Keratinocyte (primary cell): ENCODE results near the gene C1orf53. TPM values are rescaled to one million over a fixed set of nuclear protein-coding genes. Genes with fewer than 3 reads are reported as not detected.

ENCODE experiments used
- DNase-seq: peaks from one replicate; pipeline ENCODE4 v3.0.0-alpha.2; 2011; ENCODE audit warnings: low read depth, missing footprints, low spot score
- FAIRE-seq: peaks from 2 replicates; lab custom pipeline; 2011; peaks lifted over from hg19 to GRCh38; lab: Jason Lieb, UNC
- H2AFZ ChIP-seq: 2 replicates; pipeline ENCODE4 v1.6.0; 2012; ENCODE audit warnings: low read length, control low read depth, inconsistent platforms; ENCODE audit not compliant: control insufficient read depth
- H3K27ac ChIP-seq: 2 replicates; pipeline ENCODE4 v1.5.1; 2011; ENCODE audit warnings: low read length; ENCODE audit not compliant: control insufficient read depth, insufficient read depth
- H3K27me3 ChIP-seq: 3 replicates; pipeline ENCODE4 v1.6.0; 2011; ENCODE audit warnings: low read length; ENCODE audit not compliant: control insufficient read depth, insufficient read depth; ENCODE audit errors: extremely low read depth
- H3K36me3 ChIP-seq, 2 experiments: 2 replicates in 1 of 2; 3 replicates in 1 of 2; pipeline ENCODE4 v1.5.1; 2011; ENCODE audit warnings: low read length in 2 of 2, mild to moderate bottlenecking in 1 of 2; ENCODE audit not compliant: control insufficient read depth in 2 of 2, insufficient read depth in 2 of 2; ENCODE audit errors: extremely low read depth in 1 of 2
- H3K4me1 ChIP-seq: 3 replicates; pipeline ENCODE4 v1.5.1; 2011; ENCODE audit warnings: low read length; ENCODE audit not compliant: control insufficient read depth, insufficient read depth; ENCODE audit errors: extremely low read depth
- H3K4me2 ChIP-seq: 3 replicates; pipeline ENCODE4 v1.6.0; 2011; ENCODE audit warnings: low read depth, low read length; ENCODE audit not compliant: control insufficient read depth, insufficient read depth; ENCODE audit errors: extremely low read depth
- H3K4me3 ChIP-seq, 3 experiments: fragments of 200-600 bp in 1 of 3; sonication (generic) in 1 of 3; 2 replicates in 2 of 3; 3 replicates in 1 of 3; pipeline ENCODE4 v1.5.1; 2011 to 2016; ENCODE audit warnings: low read length in 3 of 3, mild to moderate bottlenecking in 3 of 3, control low read depth in 2 of 3, inconsistent platforms in 1 of 3, low read depth in 1 of 3, mixed read lengths in 1 of 3, mixed run types in 1 of 3, moderate library complexity in 1 of 3; ENCODE audit not compliant: control insufficient read depth in 2 of 3, insufficient read depth in 2 of 3; ENCODE audit errors: extremely low read depth in 1 of 3
- H3K79me2 ChIP-seq: 2 replicates; pipeline ENCODE4 v1.6.0; 2012; ENCODE audit warnings: low read length; ENCODE audit not compliant: control insufficient read depth, insufficient read depth
- H3K9ac ChIP-seq: 3 replicates; pipeline ENCODE4 v1.6.0; 2011; ENCODE audit warnings: low read length; ENCODE audit not compliant: control insufficient read depth, insufficient read depth; ENCODE audit errors: extremely low read depth
- H3K9me1 ChIP-seq: 3 replicates; pipeline ENCODE4 v1.6.0; 2011; ENCODE audit warnings: low read length; ENCODE audit not compliant: control insufficient read depth, insufficient read depth; ENCODE audit errors: extremely low read depth
- H3K9me3 ChIP-seq: 2 replicates; pipeline ENCODE4 v1.5.1; 2012; ENCODE audit warnings: low read depth, low read length; ENCODE audit not compliant: control insufficient read depth
- H4K20me1 ChIP-seq: 3 replicates; pipeline ENCODE4 v1.6.0; 2011; ENCODE audit warnings: low read length; ENCODE audit not compliant: control insufficient read depth, insufficient read depth; ENCODE audit errors: extremely low read depth
- CTCF ChIP-seq, 3 experiments: IDR thresholded peaks in 1 of 3; conservative IDR thresholded peaks in 1 of 3; optimal IDR thresholded peaks in 1 of 3; 2 replicates in 2 of 3; 3 replicates in 1 of 3; pipeline versions ENCODE3 to v1.5.1; 2011; ENCODE audit warnings: low read length in 3 of 3, mild to moderate bottlenecking in 3 of 3, moderate library complexity in 2 of 3, control low read depth in 1 of 3, inconsistent platforms in 1 of 3; ENCODE audit not compliant: insufficient read depth in 2 of 3; ENCODE audit errors: extremely low read depth in 1 of 3
- EZH2 ChIP-seq: IDR thresholded peaks from one replicate; pipeline ENCODE4 v1.6.1; 2012; ENCODE audit warnings: inconsistent platforms, mild to moderate bottlenecking, low read length, moderate library complexity
- dilution Hi-C: fragments of 300-500 bp; cut with MboI; formaldehyde crosslinking; loops from one replicate; pipeline ENCODE4 v1.7.0; 2020; ENCODE audit warnings: low sequenced_read_pairs; ENCODE audit not compliant: extremely low pct_ligation_motif_present
- polyA plus RNA-seq, 5 experiments: library from polyadenylated mRNA; depleted of rRNA in 3 of 5; stranded (reverse) in 3 of 5; stranded (forward) in 1 of 5; unstranded in 1 of 5; fragments of >200 nt; gene quantifications; 1 replicate in 1 of 5; 2 replicates in 3 of 5; 3 replicates in 1 of 5; pipeline versions ENCODE4 v1.2.1 to v1.2.3, GENCODE V29; 2011 to 2012; ENCODE audit warnings: missing spikeins in 2 of 5, low read depth in 1 of 5, low replicate concordance in 1 of 5

The C1orf53 gene
- polyA plus RNA-seq, 1 donor (not counting 4 experiments of a cell fraction or from before 2014, with no cell fraction given), result 6.2 TPM

GRCh38 chr1:197862221-197862620 is 40.2 kb upstream of the C1orf53 start:
- H2AFZ ChIP-seq, result no peak overlapping the region
- H3K4me1 ChIP-seq, result no peaks in the 10 kb centered on the region
- no peaks in the 10 kb centered on the region for H3K36me3 ChIP-seq
- H4K20me1 ChIP-seq, result no peaks in the 10 kb centered on the region
- H3K4me3 ChIP-seq, result no peak overlapping the region
- H3K27me3 ChIP-seq, result no peaks in the 10 kb centered on the region
- no peaks in the 10 kb centered on the region for H3K9me1 ChIP-seq
- DNase-seq (no peak), FAIRE-seq (no peak)
- dilution Hi-C loops, result no loop called here
- H3K27ac ChIP-seq, result no peak overlapping the region
- H3K4me2 ChIP-seq, result no peak overlapping the region
- no peaks in the 10 kb centered on the region for H3K9me3 ChIP-seq
- no peak overlapping the region for H3K9ac ChIP-seq
- H3K79me2 ChIP-seq, result no peaks in the 10 kb centered on the region
- TF ChIP-seq EZH2 (no peak), CTCF (optimal IDR thresholded peaks at IDR 0.05 in 1 of 3, IDR thresholded peaks at IDR 0.05 in 1 of 3, conservative IDR thresholded peaks at IDR 0.05 in 1 of 3; ENCODE audit: extremely low read depth in 1 of 3, insufficient read depth in 2 of 3, low read length in 3 of 3) (no peak)

- Histone ChIP-seq H3K9me3 (no peaks in the 10 kb centered on the region), H3K4me1 (no peaks in the 10 kb centered on the region), H3K4me2 (no peak overlapping the region), H3K4me3 (no peak overlapping the region), H3K9ac (no peak overlapping the region), H2AFZ (no peak overlapping the region), H3K27ac (no peak overlapping the region), H3K36me3 (no peaks in the 10 kb centered on the region), H4K20me1 (no peaks in the 10 kb centered on the region), H3K79me2 (no peaks in the 10 kb centered on the region), H3K9me1 (no peaks in the 10 kb centered on the region), H3K27me3 (no peaks in the 10 kb centered on the region)
- no peak for DNase-seq
- FAIRE-seq, result no peak
- dilution Hi-C loops, result no loop called here
- TF ChIP-seq EZH2 (no peak), CTCF (optimal IDR thresholded peaks at IDR 0.05 in 1 of 3, IDR thresholded peaks at IDR 0.05 in 1 of 3, conservative IDR thresholded peaks at IDR 0.05 in 1 of 3; ENCODE audit: extremely low read depth in 1 of 3, insufficient read depth in 2 of 3, low read length in 3 of 3) (no peak)
Measured at GRCh38 chr1:197862671-197863070, 39.8 kb upstream of the C1orf53 start.
